Left ventricle myocardium superior (tissue), 1 donor: ENCODE measurements around the gene ZNF394. TPM values are rescaled to one million over a fixed set of nuclear protein-coding genes. Genes with fewer than 3 reads are reported as not detected.
A peak's percentile ranks its signal among the peaks of the same experiment; 100 is the strongest.
"Not testable (repeated sequence)": the region's sequence is repeated elsewhere in the genome, so short reads cannot be mapped to it uniquely, and the experiment has no call there.

Source experiments
- ATAC-seq: fragments of 200-7000 bp; cut with Tn5 transposase; one replicate; pipeline ENCODE4 v1.9.1; 2020; ENCODE audit warnings: mild to moderate bottlenecking, moderate library complexity
- DNase-seq: peaks from one replicate; pipeline ENCODE4 v3.0.0-alpha.2; 2020
- intact Hi-C: fragments of 100-400 bp; cut with micrococcal nuclease; formaldehyde crosslinking; loops from one replicate; pipeline ENCODE4 v1.11.0; 2022
- long read RNA-seq: library from polyadenylated mRNA; unstranded; transcript quantifications from one replicate; pipeline ENCODE4 v2.0.0, GENCODE V29; 2021
- total RNA-seq: library from RNA; stranded (reverse); fragmentation: NEBNext Ultra II Directional; extraction: Animal tissue kit (Norgen Biotek cat#: 25700); gene quantifications from one replicate; pipeline ENCODE4 v1.2.1, GENCODE V29; 2021
- donor health status: DM: no; HTN: yes; CAD: no; lungs with severe emphysema.

The ZNF394 gene
- total RNA-seq: 17.4 TPM
- long read RNA-seq, transcript ZNF394-201 (3 exons, 2,179 nt): major isoform, 41 of 47 reads
- long read RNA-seq, partial matches to known transcripts: 0 of 47 reads
- long read RNA-seq, other reads (novel, unspliced or antisense): 4 of 47 reads

DNA sequence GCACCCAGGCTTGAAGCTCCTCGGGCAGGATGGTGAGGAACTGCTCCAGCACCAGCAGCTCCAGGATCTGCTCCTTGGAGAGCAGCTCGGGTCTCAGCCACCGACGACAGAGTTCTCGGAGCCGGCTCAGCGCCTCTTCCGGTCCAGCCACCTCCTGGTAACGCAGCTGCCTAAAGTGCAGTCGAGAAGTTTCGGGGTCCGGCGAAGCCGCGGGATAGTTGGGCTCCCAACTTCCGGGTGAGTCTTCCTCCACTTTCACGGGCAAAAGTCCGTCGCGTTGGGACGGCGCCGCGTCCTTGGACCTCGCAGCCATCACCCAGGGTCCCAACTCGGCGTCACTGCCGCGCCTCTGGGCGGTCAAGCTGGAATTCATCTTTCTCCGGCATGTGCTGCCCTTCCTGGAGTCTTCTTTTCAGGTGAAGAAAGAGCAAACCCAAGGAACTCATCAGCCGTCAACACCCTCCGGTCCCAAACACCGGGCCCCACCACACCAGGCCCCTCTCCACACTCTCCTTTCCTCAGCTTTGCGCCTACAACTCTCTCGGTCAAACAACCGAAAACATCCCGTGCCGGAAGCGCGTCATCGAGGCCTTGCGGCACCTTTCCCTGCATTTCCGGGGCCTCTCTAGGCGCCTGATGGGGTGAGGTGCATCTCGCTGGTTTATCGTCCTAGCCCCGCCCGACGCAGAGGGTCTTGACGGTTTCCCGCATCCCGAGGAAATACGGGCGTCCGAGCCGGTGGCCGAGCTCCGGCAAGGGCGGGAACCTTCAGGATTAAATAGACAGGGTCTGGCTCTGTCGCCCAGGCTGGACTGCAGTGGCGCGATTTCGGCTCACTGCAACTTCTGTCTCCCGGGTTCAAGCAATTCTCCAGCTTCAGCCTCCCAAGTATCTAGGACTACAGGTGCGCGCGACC lies at the start of gene ZNF394:
ZNF394 (minus strand) TSS at position 561 of the 916 bp plus-strand sequence; CDS start at position 373, 188 bp downstream.
- ATAC-seq: peak; percentile 65
- DNase-seq: peak; percentile 94
- intact Hi-C loops: no loop called here

DNA sequence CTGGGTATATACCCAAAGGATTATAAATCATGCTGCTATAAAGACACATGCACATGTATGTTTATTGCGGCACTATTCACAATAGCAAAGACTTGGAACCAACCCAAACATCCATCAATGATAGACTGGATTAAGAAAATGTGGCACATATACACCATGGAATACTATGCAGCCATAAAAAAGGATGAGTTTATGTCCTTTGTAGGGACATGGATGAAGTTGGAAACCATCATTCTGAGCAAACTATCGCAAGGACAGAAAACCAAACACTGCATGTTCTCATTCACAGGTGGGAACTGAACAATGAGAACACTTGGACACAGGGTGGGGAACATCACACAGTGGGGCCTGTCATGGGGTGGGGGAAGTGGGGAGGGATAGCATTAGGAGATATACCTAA lies 49.5 kb upstream of the ZNF394 start:
- intact Hi-C loops, DNase-seq, ATAC-seq: not testable (repeated sequence)

DNA sequence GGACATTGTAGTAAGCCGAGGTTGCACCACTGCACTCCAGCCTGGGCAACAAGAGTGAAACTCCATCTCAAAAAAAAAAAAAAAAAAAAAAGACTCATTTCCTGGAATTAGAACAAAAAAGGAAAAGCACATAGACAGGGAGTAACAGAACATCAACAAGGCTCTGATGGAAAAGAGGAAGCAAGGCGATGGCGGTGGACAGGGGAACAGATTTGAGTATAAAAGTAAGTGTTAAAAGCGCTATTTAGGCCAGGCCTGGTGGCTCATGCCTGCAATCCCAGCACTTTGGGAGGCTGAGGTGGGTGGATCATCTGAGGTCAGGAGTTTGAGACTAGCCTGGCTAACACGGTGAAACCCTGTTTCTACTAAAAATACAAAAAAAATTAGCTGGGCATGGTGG lies 45.2 kb upstream of the ZNF394 start:
- DNase-seq, ATAC-seq, intact Hi-C loops: not testable (repeated sequence)

DNA sequence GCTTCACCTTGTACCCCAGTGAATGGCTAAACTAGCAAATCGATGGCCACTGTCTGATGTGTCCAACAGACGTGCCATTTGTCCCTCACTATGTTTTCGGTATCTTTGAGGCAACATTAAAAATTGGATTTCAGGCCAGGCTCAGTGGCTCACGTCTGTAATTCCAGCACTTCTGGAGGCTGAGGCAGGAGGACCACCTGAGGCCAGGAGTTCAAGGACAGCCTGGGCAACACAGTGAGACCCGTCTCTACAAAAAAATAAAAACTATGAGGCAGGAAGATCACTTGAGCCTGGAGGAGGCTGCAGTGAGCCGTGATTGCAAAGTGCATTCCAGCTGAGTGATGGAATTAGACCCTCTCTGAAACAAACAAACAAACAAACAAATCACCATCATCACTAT lies 43.8 kb upstream of the ZNF394 start:
- intact Hi-C loops: no loop called here
- no peak for DNase-seq
- no peak for ATAC-seq

DNA sequence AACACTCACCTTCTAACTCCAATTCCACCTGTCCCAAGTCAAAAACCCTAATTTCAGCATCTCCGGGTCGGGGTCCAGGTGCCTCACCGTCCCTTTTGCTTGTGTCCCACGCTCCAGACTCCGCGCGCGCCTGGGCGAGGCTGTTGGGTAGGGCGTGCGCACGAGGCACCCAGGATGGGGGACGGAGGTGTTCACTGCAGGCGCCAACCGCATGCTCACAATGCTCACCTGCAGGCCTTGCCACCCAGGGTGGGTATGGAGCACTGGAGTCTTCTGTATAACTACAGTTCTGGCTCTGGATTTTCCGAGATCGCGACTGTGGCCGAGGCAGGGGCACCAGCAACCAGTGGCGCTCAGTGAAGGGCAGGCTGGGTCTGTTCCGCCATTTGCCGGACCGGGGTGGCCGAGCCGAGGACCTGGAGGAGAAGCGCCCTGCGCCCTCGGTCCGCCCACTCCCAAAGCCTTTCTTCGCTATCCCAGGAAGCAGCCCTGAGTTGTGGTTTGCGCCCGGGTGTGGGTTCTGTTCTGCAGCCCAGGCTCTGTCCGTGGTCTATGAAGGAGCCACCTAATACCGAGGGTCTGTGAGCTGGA lies 43.1 kb upstream of the ZNF394 start:
- intact Hi-C loops: no loop called here
- DNase-seq: no peak
- no peak for ATAC-seq

DNA sequence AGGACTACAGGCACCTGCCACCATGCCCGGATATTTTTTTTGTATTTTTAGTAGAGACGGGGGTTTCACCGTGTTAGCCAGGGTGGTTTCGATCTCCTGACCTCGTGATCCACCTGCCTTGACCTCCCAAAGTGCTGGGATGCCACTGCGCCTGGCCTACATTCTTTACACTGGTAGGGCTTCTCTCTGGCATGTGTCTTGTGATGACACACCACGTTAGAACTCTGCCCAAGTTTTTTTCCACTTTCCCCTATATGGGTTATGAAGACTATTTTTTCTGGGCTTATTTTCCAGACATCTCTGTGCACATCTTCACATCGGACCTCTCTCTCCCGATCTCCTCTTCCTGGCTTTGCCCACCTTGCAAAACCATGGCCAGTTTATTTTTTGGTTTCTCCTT lies 41.1 kb upstream of the ZNF394 start:
- no peak for ATAC-seq
- DNase-seq: no peak
- intact Hi-C loops: no loop called here

DNA sequence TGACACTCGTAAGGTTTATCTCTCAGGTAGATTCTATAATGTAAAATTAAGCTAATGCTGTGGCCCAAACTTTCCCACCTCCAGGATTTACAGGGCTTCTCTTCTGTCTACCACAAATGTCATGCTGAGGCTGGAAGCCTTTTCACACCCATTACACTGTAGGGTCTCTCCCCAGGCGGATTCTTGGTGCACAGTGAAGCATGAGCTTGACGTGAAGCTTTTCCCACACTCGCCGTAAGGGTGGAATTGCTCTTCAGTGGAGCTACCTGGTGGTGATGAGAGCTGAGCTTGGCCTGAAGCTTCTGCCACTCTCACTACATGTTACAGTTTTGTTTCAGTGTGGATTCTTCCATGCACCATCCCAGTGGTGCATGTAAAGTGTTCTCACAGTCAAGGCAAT lies 40.5 kb upstream of the ZNF394 start:
- intact Hi-C loops: no loop called here
- DNase-seq: no peak

DNA sequence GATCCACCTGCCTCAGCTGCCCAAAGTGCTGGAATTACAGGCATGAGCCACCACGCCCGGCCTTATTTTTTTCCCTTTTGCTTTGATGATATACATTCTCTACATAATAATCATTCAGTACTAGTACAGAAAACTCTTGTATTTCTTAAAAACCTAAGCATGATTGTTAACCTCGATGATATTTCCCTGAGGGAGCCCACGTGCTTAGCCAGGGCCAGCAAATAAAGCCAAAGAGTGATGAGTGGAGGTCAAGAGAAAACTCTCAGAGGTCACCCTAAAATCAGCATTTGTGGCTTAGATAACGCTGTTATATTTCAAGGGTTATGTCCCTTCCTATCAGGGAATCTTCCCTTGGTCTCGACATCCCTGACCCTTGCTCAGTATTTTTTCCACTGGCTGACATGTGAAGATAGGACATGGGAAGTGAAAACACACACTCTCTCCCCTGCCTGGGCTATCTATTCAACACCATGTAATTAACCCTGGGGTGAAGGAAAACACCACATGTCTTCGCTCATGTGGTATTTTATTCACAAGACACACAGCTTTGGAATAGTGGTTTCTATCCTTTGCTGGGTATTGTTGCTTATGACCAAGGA lies 39.2 kb upstream of the ZNF394 start:
- intact Hi-C loops: no loop called here
- ATAC-seq (no peak), DNase-seq (no peak)

More for the DNA sequence above, 40.5 kb upstream of the ZNF394 start:
- ATAC-seq: no peak

DNA sequence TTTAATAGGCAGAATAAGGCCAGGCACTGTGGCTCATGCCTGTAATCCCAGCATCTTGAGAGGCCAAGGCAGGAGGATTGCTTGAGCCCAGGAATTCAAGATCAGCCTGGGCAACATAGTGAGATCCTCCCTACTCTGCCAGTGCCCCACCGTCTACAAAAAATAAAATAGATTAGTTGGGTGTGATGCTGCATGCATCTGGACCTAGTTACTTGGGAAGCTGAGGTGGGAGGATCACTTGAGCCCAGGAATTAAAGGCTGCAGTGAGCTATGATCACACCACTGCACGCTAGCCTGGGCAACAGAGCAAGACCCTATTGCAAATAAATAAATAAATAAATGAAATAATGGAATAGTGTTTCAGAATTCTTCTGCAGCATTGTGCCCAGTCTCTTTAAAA lies 35.6 kb upstream of the ZNF394 start:
- no peak for ATAC-seq
- intact Hi-C loops: no loop called here
- DNase-seq: no peak

DNA sequence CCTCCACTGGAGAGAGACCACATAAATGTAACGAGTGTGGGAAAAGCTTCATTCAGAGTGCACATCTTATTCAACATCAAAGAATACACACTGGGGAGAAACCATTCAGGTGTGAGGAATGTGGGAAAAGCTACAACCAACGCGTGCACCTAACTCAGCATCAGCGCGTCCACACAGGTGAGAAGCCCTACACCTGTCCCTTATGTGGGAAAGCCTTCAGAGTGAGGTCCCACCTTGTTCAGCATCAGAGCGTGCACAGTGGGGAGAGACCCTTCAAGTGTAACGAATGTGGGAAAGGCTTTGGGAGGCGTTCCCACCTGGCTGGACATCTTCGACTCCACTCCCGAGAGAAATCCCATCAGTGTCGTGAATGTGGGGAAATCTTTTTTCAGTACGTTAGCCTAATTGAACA lies 31.3 kb upstream of the ZNF394 start:
- DNase-seq: no peak
- intact Hi-C loops: no loop called here
- no peak for ATAC-seq

DNA sequence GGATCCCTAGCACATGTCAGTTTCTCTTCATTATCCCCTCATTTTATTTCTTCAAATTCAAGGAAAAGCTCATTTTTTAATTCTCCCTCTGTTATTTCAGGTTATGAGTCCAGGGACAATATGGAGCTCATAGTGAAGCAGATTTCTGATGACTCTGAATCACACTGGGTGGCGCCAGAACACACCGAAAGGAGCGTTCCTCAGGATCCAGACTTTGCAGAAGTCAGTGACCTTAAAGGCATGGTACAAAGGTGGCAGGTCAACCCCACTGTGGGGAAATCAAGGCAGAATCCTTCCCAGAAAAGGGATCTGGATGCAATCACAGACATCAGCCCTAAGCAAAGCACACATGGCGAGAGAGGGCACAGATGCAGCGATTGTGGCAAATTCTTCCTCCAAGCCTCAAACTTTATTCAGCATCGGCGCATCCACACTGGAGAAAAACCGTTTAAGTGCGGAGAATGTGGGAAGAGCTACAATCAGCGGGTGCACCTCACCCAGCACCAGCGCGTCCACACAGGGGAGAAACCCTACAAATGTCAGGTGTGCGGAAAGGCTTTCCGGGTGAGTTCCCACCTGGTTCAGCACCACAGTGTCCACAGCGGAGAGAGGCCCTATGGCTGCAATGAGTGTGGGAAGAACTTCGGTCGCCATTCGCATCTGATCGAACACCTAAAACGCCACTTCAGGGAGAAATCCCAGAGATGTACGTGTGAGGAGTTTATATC lies 25.8 kb upstream of the ZNF394 start:
- intact Hi-C loops: no loop called here
- ATAC-seq: no peak
- no peak for DNase-seq

DNA sequence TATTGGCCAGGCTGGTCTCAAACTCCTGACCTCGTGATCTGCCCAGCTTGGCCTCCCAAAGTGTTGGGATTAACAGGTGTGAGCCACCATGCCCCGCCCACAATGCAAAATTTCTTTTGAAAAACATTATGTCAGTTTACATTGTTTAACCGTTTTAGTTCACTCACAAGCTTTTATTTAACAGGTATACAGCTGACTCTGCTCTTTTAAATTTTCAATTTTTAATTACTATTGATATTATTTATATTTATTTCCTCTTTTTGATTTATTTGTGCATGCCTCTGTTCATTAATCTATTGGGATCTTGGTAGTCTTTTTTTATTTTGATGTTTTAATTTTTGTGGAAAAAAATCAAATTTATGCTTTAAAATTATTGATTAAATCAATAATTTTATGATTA lies 21.3 kb upstream of the ZNF394 start:
- ATAC-seq (no peak), DNase-seq (no peak)
- intact Hi-C loops: no loop called here

DNA sequence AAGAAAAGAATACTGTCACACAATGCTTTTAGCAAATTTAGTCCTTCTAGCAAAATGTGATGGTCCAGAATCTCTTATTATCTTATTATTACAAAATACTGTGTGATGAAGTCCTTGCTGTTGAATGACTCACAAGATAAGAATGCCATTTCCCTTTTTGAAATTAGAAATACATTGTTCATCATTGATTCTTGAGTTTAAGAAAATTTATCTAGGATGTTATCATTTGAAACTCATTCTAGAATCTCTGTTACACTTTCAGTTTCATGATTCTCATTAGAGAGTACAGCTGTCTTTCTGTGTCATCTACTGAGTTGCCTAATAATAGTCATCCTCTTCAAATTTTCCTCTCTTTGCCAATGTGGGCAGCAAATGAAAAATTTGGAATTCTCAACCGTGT lies 14.0 kb upstream of the ZNF394 start:
- ATAC-seq (no peak), DNase-seq (no peak)
- intact Hi-C loops: no loop called here

DNA sequence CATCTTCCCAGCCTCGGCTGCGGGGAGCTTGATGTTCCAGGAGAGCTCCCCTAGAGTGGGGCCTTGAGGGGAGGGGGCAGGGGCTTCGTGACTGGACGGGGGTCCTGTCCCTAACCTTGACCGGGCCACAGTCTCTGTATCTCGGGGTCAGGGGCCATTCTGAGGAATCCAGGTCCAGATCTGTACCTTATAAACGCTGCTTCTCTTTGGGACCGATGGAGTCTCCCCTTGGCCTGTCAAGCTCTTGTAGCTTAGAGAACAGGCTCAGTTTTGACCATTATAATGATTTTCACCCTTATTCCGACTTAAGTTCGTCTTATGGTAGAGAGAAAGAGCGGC lies 5.2 kb upstream of the ZNF394 start:
- intact Hi-C loops: no loop called here
- ATAC-seq (no peak), DNase-seq (no peak)

DNA sequence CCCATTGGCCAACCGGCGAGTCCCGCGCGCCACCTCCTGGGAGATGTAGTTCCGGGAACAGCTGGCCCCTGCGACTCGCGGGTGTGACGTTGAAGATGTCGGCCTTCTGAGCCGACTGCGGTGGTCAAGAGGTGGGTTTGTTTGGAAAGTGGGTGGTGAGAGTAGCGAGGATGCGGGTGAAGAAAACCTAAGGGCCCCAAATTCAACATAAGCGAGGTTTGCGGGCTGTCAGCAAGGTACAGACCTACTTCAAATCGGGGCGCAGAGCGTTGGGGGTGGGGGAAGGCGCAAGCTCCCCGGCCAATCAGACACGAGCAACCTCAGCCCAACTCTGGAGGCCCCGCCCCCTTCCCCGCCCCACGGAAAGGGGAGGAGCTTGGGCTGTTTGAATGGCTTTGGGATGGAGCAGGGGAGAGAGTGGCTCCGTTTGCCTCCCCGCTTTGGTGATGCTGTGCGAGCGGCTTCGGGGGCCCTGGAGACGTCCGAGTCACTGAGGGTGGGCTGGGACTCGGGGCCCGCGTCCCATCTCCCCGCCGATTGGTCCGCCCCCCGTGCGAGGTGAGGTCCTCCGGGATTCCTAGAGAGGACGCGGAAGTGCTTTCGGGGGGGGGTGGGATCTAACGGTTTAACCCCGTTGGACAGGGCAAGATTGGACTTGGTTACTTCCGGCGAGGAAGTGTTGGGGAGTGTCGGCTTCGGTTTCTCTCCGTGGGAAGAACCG lies 4.7 kb upstream of the ZNF394 start, which contains the start of gene ZKSCAN5:
ZKSCAN5 (plus strand) TSS at position 60 of the 721 bp plus-strand sequence. CDS start 1,383 bp downstream, outside the sequence.
- intact Hi-C loops: no loop called here
- peak; percentile 94 for ATAC-seq
- peak; percentile 99 for DNase-seq

DNA sequence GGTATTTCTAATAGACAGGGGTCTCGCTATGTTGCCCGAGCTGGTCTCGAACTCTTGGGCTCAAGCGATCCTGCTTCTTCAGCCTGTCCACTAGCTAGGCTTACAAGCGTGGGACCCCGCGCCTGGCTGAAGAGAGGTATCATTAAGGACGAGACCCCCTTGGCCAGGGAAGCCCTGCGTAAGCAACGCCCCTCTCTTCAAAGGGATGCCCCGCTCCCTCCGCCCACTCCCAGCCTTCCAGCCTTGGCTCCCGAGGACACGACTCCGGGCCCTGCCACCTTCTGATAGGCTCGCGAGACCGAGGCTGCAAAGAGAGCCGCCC lies 4.2 kb upstream of the ZNF394 start:
- intact Hi-C loops: no loop called here
- ATAC-seq: no peak
- no peak for DNase-seq

DNA sequence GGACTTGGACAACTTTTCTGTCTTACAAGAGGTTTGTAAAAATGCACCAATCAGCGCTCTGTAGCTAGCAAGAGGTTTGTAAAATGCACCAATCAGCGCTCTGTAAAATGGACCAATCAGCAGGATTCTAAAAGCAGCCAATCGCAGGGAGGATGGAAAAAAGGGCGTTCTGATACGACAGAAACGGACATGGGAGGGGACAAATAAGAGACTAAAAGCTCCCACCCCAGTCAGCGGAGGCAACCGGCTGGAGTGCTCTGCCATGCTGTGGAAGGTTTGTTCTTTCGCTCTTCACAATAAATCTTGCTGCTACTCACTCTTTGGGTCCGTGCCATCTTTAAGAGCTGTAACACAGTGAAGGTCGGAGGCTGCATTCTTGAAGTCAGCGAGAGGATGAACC lies 1.2 kb upstream of the ZNF394 start:
- intact Hi-C loops, DNase-seq, ATAC-seq: not testable (repeated sequence)

DNA sequence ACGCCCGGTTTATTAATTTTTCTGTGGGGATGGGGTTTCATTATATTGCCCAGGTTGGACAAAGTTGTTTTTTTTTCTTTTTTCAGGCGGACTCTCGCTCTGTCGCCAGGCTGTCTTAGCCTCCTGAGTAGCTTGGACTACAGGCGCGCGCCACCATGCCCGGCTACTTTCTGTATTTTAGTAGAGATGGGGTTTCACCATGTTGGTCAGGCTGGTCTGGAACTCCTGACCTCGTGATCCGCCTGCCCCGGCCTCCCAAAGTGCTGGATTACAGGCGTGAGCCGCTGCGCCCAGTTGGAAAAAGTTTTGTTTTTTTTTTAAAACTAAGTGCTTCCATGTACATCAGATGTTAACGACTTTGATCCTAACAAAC lies 542 bp upstream of the ZNF394 start:
- ATAC-seq: no peak
- DNase-seq: no peak
- intact Hi-C loops: no loop called here

DNA sequence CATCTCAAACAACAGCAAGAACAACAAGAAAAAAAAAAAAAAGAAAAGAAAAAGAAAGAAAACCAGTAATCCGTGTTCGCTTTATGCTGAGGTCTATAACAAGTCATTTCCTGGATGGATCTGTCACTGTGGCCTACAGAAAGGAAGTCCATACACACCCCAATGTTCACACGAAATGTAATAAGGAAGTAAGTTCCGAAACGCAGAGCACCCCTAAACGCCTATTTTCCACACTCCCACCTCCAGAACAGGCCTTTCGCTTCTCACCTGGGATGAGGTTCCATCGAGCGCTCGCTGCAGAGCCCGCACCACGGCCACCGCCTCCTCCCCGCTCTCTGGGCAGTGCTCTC lies 735 bp downstream of the ZNF394 start:
- ATAC-seq (no peak), DNase-seq (no peak)
- intact Hi-C loops: no loop called here
